AG04450 (cell line): ENCODE data around the gene PLEKHG3. TPM values are rescaled to one million over a fixed set of nuclear protein-coding genes. Genes with fewer than 3 reads are reported as not detected.

Experiments used
- CTCF ChIA-PET: fragments of 300-600, 350-600 bp; formaldehyde crosslinking; extraction: SDS; loops from one replicate; lab custom pipeline; 2022; ENCODE audit warnings: antibody characterized with exemption, inconsistent platforms; lab: Charles Lee
- POLR2A ChIA-PET: fragments of 350-600 bp; formaldehyde crosslinking; extraction: SDS; loops from one replicate; lab custom pipeline; 2021; ENCODE audit warnings: antibody characterized with exemption, inconsistent platforms; lab: Yijun Ruan, JAX
- DNase-seq: peaks from one replicate; pipeline ENCODE4 v3.0.0-alpha.2; 2011; ENCODE audit warnings: low read depth, low spot score
- H3K27ac ChIP-seq: one replicate; pipeline ENCODE4 v1.5.1; 2012; ENCODE audit warnings: low read depth, low read length, control low read depth
- H3K27me3 ChIP-seq: one replicate; pipeline ENCODE4 v1.6.0; 2012; ENCODE audit warnings: low read length; ENCODE audit not compliant: control insufficient read depth, insufficient read depth
- H3K4me3 ChIP-seq: 2 replicates; pipeline ENCODE4 v1.5.1; 2011; ENCODE audit warnings: mild to moderate bottlenecking, low read depth, low read length, control low read depth
- H3K9me3 ChIP-seq: 2 replicates; pipeline ENCODE4 v1.5.1; 2012; ENCODE audit warnings: low read length; ENCODE audit not compliant: control insufficient read depth, insufficient read depth
- polyA plus RNA-seq: library from polyadenylated mRNA; depleted of rRNA; stranded (reverse); fragments of >200 nt; gene quantifications from 2 replicates; pipeline ENCODE4 v1.2.3, GENCODE V29; 2011
- TF ChIP-seq, protein P1 (sequence below): IDR thresholded peaks from 2 replicates; pipeline ENCODE4 v1.5.1; 2011; ENCODE audit warnings: low read depth, low read length, control low read depth, inconsistent platforms

The PLEKHG3 gene
- polyA plus RNA-seq, 1 experiment, result 6.6 TPM

DNA sequence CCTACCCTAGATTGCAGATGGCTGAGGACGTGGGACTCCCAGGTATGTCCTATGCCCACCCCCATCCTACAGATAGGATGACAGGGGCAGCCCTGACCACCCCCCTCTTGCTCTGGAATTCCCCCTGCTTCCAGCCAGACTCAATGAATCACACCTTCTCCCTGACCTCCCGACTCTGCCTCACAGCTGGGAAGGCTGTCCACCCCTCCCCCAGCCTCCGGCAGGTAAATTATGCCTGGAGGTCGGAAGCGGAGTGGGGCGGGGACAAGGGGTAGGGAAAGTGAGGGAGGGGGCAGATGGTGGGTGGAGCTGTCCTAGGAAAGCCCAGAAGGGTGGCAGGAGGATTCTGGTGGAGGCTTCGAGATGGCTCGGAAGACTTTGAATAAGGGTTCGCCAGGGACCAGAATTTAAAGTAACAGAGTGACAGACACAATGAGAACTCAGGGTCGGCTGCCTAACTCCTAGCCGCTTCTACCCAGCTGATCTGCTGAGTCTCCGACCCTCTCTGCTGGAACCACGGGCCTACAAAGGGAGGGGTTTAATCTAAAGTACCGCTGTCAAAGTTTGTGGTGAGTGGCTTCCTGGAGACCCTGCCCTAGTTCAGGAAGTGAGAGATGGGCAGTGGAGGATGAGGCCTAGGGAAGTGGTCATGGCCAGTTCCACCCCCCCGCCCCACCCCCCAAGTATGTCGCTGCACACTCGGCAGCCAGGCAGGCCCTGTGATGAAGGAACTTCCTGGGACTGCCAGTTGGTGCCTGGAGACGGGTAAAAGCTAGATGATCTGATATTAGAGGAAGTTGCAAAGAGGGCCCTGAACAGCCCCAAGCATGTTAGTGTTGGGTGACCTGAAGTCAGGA lies 4.2 kb downstream of the PLEKHG3 start:
- DNase-seq, result no peak
- no peak overlapping the region for H3K4me3 ChIP-seq
- CTCF ChIA-PET, result interaction anchor here (1.2 to 1.8 kb wide), 3 partner anchors 54 to 169 kb away, joined by 3 to 5 read pairs (median 4); no protein-coding TSS in a partner anchor
- peaks cover 1% of the 10 kb centered on the region for H3K27me3 ChIP-seq
- H3K9me3 ChIP-seq, result no peaks in the 10 kb centered on the region; the same call in 1 of the 2 replicates
- TF ChIP-seq, protein P1, sequence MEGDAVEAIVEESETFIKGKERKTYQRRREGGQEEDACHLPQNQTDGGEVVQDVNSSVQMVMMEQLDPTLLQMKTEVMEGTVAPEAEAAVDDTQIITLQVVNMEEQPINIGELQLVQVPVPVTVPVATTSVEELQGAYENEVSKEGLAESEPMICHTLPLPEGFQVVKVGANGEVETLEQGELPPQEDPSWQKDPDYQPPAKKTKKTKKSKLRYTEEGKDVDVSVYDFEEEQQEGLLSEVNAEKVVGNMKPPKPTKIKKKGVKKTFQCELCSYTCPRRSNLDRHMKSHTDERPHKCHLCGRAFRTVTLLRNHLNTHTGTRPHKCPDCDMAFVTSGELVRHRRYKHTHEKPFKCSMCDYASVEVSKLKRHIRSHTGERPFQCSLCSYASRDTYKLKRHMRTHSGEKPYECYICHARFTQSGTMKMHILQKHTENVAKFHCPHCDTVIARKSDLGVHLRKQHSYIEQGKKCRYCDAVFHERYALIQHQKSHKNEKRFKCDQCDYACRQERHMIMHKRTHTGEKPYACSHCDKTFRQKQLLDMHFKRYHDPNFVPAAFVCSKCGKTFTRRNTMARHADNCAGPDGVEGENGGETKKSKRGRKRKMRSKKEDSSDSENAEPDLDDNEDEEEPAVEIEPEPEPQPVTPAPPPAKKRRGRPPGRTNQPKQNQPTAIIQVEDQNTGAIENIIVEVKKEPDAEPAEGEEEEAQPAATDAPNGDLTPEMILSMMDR, result no peak
- no peak overlapping the region for H3K27ac ChIP-seq
- POLR2A ChIA-PET, result interaction anchor here (0.8 kb wide), 1 partner anchor 51 kb away, joined by 3 read pairs; no protein-coding TSS in a partner anchor

DNA sequence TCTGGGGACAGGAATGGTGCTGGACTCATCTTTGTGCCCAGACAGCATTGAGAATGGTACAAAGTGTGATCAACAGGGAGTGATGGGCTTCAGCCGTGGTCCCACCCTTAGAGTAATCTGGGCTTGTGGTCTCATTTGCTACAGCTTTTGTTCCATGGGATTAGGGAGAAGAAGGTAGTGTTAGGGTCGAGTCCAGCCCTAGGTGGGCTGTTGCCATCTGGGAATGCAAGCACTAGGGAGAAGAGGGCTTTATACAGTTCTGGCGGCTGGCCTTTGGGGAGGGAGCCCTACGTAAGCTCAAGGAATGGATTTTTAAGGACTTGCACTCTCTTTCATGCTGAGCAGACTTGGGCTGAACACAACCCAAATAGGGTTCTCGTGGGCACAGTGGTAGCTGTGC lies 4.9 kb downstream of the PLEKHG3 start:
- ChIA-PET POLR2A (no interaction called here), CTCF (interaction anchor here (0.7 to 0.8 kb wide), 2 partner anchors 10 to 162 kb away, joined by 3 read pairs; no protein-coding TSS in a partner anchor)
- Histone ChIP-seq H3K27ac (no peak overlapping the region), H3K27me3 (no peaks in the 10 kb centered on the region), H3K4me3 (no peak overlapping the region), H3K9me3 (no peaks in the 10 kb centered on the region; the same call in 1 of the 2 replicates)
- DNase-seq, result no peak
- TF ChIP-seq, protein P1, result no peak

DNA sequence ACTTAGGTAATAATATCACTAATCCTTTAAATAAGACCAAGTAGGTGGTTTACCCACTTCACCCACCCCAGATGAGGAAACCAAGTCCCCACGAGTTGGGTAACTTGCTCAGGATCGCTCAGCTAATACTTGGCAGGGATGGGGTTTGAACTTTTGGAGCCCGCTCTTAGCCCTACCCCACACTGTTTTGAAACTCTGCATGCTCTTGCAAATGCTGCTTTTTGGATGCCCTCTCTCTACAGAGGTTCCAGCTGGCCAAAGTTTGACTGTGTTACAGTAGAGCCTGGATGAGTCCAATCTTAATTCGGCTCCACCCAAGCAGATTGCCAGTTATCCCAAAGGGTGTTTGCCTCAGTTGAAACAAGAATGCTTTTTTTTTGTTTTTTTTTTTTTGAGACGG lies 6.8 kb downstream of the PLEKHG3 start:
- ChIA-PET POLR2A (no interaction called here), CTCF (no interaction called here)
- H3K27ac ChIP-seq, result no peak overlapping the region
- DNase-seq, result no peak
- no peaks in the 10 kb centered on the region for H3K27me3 ChIP-seq
- TF ChIP-seq, protein P1, result no peak
- peaks cover 3% of the 10 kb centered on the region for H3K9me3 ChIP-seq
- H3K4me3 ChIP-seq, result no peak overlapping the region

DNA sequence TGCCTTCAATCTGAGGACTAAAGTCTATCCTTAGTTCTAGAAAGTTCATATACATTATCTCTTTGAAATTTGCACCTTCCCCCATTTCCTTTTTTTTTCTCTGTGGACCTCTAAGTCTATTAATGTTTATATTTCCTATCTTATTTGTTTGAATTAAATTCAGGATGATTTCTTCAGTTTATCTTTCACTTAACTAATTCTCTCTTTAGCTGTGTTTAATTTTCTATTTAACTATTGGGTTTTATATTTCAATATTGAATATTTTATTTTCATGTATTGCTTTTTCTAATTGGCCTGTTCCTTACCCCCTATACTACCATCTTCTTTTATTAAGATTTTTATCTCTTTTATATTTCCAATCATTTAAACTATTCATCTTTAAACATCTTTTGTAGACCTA lies 9.5 kb downstream of the PLEKHG3 start:
- H3K4me3 ChIP-seq, result no peak overlapping the region
- TF ChIP-seq, protein P1, result no peak
- ChIA-PET POLR2A (no interaction called here), CTCF (no interaction called here)
- H3K27me3 ChIP-seq, result no peaks in the 10 kb centered on the region
- H3K27ac ChIP-seq, result no peak overlapping the region
- no peak for DNase-seq
- H3K9me3 ChIP-seq, result peaks cover 3% of the 10 kb centered on the region; the same call in 1 of the 2 replicates

DNA sequence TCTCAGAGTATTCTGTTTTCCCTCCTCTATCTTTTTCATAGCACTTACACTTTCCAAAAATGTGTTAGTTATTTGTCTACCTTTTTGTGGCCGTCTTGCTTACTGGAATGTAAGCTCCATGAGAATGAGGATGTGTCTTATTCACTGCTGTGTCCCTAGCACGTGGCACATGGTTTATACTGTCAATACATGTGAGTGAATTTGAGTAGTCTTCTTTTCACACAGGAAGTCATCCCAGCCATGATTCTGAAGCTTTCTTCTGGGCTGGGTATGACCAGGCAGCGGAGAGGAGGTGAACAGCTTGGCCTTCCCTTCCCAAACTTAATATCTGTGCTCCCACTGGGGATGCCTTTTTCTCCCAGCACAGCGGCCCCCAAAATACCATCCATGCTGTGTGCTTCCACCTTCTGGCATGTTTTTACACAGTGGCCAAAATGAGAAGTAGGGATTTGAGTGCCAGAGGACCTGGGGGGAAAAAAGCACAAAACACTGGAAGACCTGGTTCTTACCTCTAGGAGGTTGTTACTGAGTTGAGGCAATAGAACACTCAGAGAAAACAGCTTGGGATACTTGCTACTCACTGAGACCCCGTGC lies 10.3 kb downstream of the PLEKHG3 start:
- CTCF ChIA-PET, result no interaction called here
- DNase-seq, result no peak
- POLR2A ChIA-PET, result no interaction called here
- Histone ChIP-seq H3K9me3 (peaks cover 3% of the 10 kb centered on the region; the same call in 1 of the 2 replicates), H3K4me3 (no peak overlapping the region), H3K27me3 (no peaks in the 10 kb centered on the region), H3K27ac (no peak overlapping the region)
- TF ChIP-seq, protein P1, result no peak
